Measurements from ENCODE around the gene SFTA2. TPM values are rescaled to one million over a fixed set of nuclear protein-coding genes. Genes with fewer than 3 reads are reported as not detected.

Gene SFTA2
- total and polyA plus RNA-seq, 2 of the 8 experiments (the other 6 are each of a cell fraction or from before 2014, with no cell fraction given): not detected

DNA sequence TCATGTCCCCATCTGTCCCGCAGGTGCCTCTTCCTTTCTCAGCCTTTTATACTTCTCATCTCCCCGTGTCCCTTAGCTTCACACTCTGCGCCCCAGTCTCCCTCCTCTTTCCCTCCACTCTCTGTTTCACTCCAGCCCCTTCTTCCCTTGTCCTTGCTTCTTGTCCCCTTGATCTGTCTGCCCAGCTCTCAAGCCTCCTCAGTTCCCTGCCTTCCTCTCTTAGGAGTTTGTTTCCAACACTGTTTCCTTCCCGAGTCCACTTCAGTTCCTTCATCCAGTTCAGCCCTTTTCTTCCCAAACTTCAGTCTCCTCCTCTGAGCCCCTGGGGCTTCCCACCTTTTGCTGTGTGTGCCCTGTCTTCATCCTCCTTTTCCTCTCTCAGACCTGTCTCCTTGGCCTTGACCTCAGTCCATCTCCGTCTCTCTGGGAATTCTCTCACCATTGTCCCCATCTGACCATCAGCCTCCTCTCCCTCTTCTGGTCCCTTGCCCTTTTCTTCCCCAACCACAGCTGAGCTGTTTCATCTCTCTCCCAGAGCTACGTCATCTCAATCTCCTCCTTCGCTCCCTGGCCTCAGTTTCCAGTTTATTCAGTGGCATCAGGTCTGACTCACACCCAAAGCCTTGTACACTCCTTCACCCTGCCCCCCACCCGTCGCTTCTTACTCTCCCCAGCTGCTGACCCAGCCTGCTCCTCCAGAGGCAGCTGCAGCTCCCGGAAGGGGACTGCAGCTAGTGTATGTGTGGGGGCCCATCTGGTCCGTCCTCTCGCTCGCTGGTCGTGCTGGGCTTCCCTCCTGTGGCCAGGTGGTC is 50.4 kb downstream of the SFTA2 start (continued):
- TF ChIP-seq, protein P1, sequence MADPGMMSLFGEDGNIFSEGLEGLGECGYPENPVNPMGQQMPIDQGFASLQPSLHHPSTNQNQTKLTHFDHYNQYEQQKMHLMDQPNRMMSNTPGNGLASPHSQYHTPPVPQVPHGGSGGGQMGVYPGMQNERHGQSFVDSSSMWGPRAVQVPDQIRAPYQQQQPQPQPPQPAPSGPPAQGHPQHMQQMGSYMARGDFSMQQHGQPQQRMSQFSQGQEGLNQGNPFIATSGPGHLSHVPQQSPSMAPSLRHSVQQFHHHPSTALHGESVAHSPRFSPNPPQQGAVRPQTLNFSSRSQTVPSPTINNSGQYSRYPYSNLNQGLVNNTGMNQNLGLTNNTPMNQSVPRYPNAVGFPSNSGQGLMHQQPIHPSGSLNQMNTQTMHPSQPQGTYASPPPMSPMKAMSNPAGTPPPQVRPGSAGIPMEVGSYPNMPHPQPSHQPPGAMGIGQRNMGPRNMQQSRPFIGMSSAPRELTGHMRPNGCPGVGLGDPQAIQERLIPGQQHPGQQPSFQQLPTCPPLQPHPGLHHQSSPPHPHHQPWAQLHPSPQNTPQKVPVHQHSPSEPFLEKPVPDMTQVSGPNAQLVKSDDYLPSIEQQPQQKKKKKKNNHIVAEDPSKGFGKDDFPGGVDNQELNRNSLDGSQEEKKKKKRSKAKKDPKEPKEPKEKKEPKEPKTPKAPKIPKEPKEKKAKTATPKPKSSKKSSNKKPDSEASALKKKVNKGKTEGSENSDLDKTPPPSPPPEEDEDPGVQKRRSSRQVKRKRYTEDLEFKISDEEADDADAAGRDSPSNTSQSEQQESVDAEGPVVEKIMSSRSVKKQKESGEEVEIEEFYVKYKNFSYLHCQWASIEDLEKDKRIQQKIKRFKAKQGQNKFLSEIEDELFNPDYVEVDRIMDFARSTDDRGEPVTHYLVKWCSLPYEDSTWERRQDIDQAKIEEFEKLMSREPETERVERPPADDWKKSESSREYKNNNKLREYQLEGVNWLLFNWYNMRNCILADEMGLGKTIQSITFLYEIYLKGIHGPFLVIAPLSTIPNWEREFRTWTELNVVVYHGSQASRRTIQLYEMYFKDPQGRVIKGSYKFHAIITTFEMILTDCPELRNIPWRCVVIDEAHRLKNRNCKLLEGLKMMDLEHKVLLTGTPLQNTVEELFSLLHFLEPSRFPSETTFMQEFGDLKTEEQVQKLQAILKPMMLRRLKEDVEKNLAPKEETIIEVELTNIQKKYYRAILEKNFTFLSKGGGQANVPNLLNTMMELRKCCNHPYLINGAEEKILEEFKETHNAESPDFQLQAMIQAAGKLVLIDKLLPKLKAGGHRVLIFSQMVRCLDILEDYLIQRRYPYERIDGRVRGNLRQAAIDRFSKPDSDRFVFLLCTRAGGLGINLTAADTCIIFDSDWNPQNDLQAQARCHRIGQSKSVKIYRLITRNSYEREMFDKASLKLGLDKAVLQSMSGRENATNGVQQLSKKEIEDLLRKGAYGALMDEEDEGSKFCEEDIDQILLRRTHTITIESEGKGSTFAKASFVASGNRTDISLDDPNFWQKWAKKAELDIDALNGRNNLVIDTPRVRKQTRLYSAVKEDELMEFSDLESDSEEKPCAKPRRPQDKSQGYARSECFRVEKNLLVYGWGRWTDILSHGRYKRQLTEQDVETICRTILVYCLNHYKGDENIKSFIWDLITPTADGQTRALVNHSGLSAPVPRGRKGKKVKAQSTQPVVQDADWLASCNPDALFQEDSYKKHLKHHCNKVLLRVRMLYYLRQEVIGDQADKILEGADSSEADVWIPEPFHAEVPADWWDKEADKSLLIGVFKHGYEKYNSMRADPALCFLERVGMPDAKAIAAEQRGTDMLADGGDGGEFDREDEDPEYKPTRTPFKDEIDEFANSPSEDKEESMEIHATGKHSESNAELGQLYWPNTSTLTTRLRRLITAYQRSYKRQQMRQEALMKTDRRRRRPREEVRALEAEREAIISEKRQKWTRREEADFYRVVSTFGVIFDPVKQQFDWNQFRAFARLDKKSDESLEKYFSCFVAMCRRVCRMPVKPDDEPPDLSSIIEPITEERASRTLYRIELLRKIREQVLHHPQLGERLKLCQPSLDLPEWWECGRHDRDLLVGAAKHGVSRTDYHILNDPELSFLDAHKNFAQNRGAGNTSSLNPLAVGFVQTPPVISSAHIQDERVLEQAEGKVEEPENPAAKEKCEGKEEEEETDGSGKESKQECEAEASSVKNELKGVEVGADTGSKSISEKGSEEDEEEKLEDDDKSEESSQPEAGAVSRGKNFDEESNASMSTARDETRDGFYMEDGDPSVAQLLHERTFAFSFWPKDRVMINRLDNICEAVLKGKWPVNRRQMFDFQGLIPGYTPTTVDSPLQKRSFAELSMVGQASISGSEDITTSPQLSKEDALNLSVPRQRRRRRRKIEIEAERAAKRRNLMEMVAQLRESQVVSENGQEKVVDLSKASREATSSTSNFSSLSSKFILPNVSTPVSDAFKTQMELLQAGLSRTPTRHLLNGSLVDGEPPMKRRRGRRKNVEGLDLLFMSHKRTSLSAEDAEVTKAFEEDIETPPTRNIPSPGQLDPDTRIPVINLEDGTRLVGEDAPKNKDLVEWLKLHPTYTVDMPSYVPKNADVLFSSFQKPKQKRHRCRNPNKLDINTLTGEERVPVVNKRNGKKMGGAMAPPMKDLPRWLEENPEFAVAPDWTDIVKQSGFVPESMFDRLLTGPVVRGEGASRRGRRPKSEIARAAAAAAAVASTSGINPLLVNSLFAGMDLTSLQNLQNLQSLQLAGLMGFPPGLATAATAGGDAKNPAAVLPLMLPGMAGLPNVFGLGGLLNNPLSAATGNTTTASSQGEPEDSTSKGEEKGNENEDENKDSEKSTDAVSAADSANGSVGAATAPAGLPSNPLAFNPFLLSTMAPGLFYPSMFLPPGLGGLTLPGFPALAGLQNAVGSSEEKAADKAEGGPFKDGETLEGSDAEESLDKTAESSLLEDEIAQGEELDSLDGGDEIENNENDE (IDR thresholded peaks at IDR 0.05; ENCODE audit: insufficient replicate concordance, low read length): no peak
- TF ChIP-seq RAD21 (IDR thresholded peaks at IDR 0.05 in 1 of 2, conservative IDR thresholded peaks at IDR 0.05 in 1 of 2; ENCODE audit: low read depth in 2 of 2, low read length in 2 of 2) (no peak), RNF2 (IDR thresholded peaks at IDR 0.05; ENCODE audit: borderline replicate concordance, low read depth, low read length, missing control alignments, poor library complexity, severe bottlenecking) (no peak), TEAD4 (IDR thresholded peaks at IDR 0.05; ENCODE audit: low read depth, low read length) (no peak), PHF8 (conservative IDR thresholded peaks at IDR 0.05; ENCODE audit: low read depth, low read length) (no peak), BRCA1 (IDR thresholded peaks at IDR 0.05; ENCODE audit: low read depth, low read length) (no peak)
